ENCODE data around the gene NDUFS8. TPM values are rescaled to one million over a fixed set of nuclear protein-coding genes. Genes with fewer than 3 reads are reported as not detected.

NDUFS8 gene
- total RNA-seq, 1 experiment from 2014 or later = 166 TPM

- Mint-ChIP-seq H3K9me3 (ENCODE audit: low read depth, unreplicated experiment) (no peaks in the 10 kb centered on the region), H3K36me3 (ENCODE audit: insufficient read depth, unreplicated experiment) (peaks cover 93% of the 10 kb centered on the region), H3K4me3 (ENCODE audit: low read depth, unreplicated experiment) (no peak overlapping the region), H3K27me3 (ENCODE audit: unreplicated experiment) (no peaks in the 10 kb centered on the region), H3K4me1 (ENCODE audit: low read depth, unreplicated experiment) (no peaks in the 10 kb centered on the region), H3K27ac (ENCODE audit: unreplicated experiment) (no peak overlapping the region)
- no TSS peak for BruUV-seq (replicated peaks)
- CTCF ChIA-PET = no interaction called here
- intact Hi-C loops (cut with micrococcal nuclease; ENCODE audit: unreplicated experiment) = no loop called here
- no peak for DNase-seq
- TF ChIP-seq, protein P1, sequence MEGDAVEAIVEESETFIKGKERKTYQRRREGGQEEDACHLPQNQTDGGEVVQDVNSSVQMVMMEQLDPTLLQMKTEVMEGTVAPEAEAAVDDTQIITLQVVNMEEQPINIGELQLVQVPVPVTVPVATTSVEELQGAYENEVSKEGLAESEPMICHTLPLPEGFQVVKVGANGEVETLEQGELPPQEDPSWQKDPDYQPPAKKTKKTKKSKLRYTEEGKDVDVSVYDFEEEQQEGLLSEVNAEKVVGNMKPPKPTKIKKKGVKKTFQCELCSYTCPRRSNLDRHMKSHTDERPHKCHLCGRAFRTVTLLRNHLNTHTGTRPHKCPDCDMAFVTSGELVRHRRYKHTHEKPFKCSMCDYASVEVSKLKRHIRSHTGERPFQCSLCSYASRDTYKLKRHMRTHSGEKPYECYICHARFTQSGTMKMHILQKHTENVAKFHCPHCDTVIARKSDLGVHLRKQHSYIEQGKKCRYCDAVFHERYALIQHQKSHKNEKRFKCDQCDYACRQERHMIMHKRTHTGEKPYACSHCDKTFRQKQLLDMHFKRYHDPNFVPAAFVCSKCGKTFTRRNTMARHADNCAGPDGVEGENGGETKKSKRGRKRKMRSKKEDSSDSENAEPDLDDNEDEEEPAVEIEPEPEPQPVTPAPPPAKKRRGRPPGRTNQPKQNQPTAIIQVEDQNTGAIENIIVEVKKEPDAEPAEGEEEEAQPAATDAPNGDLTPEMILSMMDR (IDR thresholded peaks at IDR 0.05; ENCODE audit: unreplicated experiment) = no peak
These were observed 35.4 kb downstream of the NDUFS8 start for GRCh38 chr11:68065841-68066240.

DNA sequence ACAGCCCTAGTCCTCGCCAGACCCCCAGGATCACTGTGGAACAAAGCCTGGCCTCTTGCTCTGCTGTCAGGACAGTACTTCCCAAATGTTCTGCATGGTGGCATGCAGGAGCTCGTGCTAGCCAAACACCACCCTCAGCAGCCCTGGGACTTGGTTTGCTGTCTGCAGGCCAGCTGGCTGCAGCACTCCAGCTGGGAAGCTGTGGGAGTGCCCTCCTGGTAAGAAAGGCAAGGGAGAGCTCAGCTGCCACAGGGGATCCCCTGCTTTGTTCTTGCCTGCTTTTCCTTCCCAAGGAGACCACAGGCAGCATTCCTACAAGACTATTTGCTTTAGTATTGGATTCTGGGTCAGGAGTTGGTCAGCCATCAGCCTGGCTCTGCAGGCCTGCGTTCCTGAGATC, 36.3 kb downstream of the NDUFS8 start:
- TF ChIP-seq, protein P1 (IDR thresholded peaks at IDR 0.05; ENCODE audit: unreplicated experiment) = no peak
- BruUV-seq (replicated peaks) = no TSS peak
- CTCF ChIA-PET = no interaction called here
- no peak overlapping the region for H3K4me3 Mint-ChIP-seq (ENCODE audit: low read depth, unreplicated experiment)
- no peak for DNase-seq
- no peaks in the 10 kb centered on the region for H3K9me3 Mint-ChIP-seq (ENCODE audit: low read depth, unreplicated experiment)
- H3K4me1 Mint-ChIP-seq (ENCODE audit: low read depth, unreplicated experiment) = no peaks in the 10 kb centered on the region
- H3K27me3 Mint-ChIP-seq (ENCODE audit: unreplicated experiment) = no peaks in the 10 kb centered on the region
- peaks cover 91% of the 10 kb centered on the region for H3K36me3 Mint-ChIP-seq (ENCODE audit: insufficient read depth, unreplicated experiment)
- no peak overlapping the region for H3K27ac Mint-ChIP-seq (ENCODE audit: unreplicated experiment)
- intact Hi-C loops (cut with micrococcal nuclease; ENCODE audit: unreplicated experiment) = no loop called here

DNA sequence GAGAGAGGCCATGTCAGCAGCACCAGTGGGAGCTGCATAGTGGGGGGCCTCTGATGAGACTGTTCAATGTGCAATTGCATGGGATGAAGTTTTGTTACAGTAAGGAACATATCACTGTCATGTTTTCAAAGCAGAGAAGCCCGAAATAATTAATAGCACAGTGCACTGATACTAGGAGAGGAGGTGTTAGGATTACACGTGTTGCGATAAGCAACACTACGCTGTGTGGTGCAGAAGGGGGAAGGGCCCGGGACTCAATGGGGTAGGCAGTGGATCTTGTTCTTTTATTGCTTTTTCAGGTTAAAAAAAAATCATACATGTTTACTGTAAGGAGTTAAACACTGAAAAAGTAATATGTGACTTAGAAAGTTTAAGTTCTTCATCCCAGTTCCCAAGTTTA, 37.5 kb downstream of the NDUFS8 start:
- DNase-seq = no peak
- no peaks in the 10 kb centered on the region for H3K4me1 Mint-ChIP-seq (ENCODE audit: low read depth, unreplicated experiment)
- H3K27me3 Mint-ChIP-seq (ENCODE audit: unreplicated experiment) = no peaks in the 10 kb centered on the region
- no peak overlapping the region for H3K27ac Mint-ChIP-seq (ENCODE audit: unreplicated experiment)
- H3K4me3 Mint-ChIP-seq (ENCODE audit: low read depth, unreplicated experiment) = no peak overlapping the region
- TF ChIP-seq, protein P1 (IDR thresholded peaks at IDR 0.05; ENCODE audit: unreplicated experiment) = no peak
- CTCF ChIA-PET = no interaction called here
- H3K9me3 Mint-ChIP-seq (ENCODE audit: low read depth, unreplicated experiment) = no peaks in the 10 kb centered on the region
- no TSS peak for BruUV-seq (replicated peaks)
- H3K36me3 Mint-ChIP-seq (ENCODE audit: insufficient read depth, unreplicated experiment) = peaks cover 87% of the 10 kb centered on the region
- intact Hi-C loops (cut with micrococcal nuclease; ENCODE audit: unreplicated experiment) = no loop called here

DNA sequence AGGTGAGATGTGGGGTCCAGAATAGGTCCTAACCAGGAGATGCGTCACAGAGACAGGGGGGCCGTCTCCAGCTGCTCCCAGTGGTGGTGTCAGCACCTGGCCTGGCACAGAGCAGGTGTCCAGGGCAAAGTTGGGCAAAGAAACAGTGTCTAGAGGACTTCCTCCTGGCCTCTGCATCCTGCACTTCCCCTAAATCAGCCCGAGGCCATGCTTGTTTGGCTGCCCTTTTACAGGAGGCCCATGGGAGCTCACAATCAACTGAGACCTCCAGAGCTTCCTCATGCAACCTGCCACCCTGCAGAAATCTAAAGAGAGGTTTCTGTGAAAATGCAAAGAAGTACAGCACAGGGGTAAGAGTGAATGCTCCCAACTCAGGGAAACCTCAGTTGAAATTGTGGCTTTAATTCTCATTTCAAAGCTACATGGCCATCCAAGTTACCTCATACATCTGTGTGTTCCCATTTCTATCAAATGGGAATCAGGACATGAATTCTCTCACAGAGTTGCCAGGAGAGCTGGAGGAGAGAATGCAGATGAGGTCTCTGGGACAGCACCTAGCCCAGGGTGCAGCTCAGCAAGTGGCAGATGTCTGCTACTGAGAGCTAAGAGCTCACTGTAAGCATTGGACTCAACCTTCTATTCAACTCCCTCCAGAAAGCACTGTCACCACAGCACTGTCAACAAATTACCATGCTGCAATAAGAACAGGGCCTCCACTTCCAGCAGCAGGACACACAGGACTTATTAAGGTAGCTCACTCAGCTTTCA, 41.0 kb downstream of the NDUFS8 start:
- BruUV-seq (replicated peaks) = no TSS peak
- TF ChIP-seq, protein P1 (IDR thresholded peaks at IDR 0.05; ENCODE audit: unreplicated experiment) = no peak
- H3K27ac Mint-ChIP-seq (ENCODE audit: unreplicated experiment) = no peak overlapping the region
- intact Hi-C loops (cut with micrococcal nuclease; ENCODE audit: unreplicated experiment) = no loop called here
- H3K4me3 Mint-ChIP-seq (ENCODE audit: low read depth, unreplicated experiment) = no peak overlapping the region
- no peaks in the 10 kb centered on the region for H3K9me3 Mint-ChIP-seq (ENCODE audit: low read depth, unreplicated experiment)
- peaks cover 84% of the 10 kb centered on the region for H3K36me3 Mint-ChIP-seq (ENCODE audit: insufficient read depth, unreplicated experiment)
- no peaks in the 10 kb centered on the region for H3K27me3 Mint-ChIP-seq (ENCODE audit: unreplicated experiment)
- H3K4me1 Mint-ChIP-seq (ENCODE audit: low read depth, unreplicated experiment) = peaks cover 2% of the 10 kb centered on the region
- no peak for DNase-seq
- CTCF ChIA-PET = no interaction called here

All from Calu3 (cell line).